ENCODE results near the gene CCDC192. TPM values are rescaled to one million over a fixed set of nuclear protein-coding genes. Genes with fewer than 3 reads are reported as not detected.

The CCDC192 gene
- total RNA-seq, 3 donors from 2014 or later (not counting 1 experiment from before 2014, with no cell fraction given) = not detected

DNA sequence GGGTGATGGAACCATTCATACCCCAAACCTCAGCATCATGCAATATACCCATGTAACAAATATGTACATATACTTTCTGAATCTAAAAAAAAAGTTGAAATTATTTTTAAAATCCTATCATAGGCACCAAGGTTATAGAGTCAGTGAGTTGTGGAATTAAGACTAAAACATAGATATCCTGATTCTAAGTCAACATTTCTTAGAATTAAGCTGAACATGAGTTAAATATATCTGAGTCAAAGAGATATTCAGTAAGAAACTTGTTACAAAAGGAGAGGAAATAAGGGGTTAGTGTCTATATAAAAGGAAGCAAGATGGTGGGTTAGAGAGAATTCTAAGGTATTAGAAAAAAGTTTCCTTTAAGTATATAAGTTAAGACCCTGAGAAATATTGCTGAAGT lies 89.9 kb downstream of the CCDC192 start:
- no peaks in the 10 kb centered on the region for H3K4me1 ChIP-seq (ENCODE audit: control insufficient read depth, insufficient read depth, low read length)
- H3K27me3 ChIP-seq (ENCODE audit: control insufficient read depth, insufficient read depth, low read length) = no peaks in the 10 kb centered on the region
- H3K27ac Mint-ChIP-seq = no peak overlapping the region
- H3K4me3 Mint-ChIP-seq = no peak overlapping the region
- no peaks in the 10 kb centered on the region for H3K4me1 Mint-ChIP-seq
- peaks cover 0 to 2% of the 10 kb centered on the region in 2 donors for H3K27me3 Mint-ChIP-seq (ENCODE audit: low read depth in 2 of 2)
- DNase-seq (no peak), ATAC-seq (no peak)
- no peaks in the 10 kb centered on the region for H3K36me3 Mint-ChIP-seq
- H3K36me3 ChIP-seq (ENCODE audit: control insufficient read depth, insufficient read depth, low read length) = no peaks in the 10 kb centered on the region
- H3K4me3 ChIP-seq (ENCODE audit: low read length) = no peak overlapping the region
- TF ChIP-seq, protein P1, sequence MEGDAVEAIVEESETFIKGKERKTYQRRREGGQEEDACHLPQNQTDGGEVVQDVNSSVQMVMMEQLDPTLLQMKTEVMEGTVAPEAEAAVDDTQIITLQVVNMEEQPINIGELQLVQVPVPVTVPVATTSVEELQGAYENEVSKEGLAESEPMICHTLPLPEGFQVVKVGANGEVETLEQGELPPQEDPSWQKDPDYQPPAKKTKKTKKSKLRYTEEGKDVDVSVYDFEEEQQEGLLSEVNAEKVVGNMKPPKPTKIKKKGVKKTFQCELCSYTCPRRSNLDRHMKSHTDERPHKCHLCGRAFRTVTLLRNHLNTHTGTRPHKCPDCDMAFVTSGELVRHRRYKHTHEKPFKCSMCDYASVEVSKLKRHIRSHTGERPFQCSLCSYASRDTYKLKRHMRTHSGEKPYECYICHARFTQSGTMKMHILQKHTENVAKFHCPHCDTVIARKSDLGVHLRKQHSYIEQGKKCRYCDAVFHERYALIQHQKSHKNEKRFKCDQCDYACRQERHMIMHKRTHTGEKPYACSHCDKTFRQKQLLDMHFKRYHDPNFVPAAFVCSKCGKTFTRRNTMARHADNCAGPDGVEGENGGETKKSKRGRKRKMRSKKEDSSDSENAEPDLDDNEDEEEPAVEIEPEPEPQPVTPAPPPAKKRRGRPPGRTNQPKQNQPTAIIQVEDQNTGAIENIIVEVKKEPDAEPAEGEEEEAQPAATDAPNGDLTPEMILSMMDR (IDR thresholded peaks at IDR 0.05) = no peak
- intact Hi-C loops (cut with micrococcal nuclease) = no loop called here
- H3K27ac ChIP-seq (ENCODE audit: low read length) = no peak overlapping the region
- H3K9me3 ChIP-seq (ENCODE audit: control insufficient read depth, insufficient read depth, low read length) = no peaks in the 10 kb centered on the region
- H3K9me3 Mint-ChIP-seq = peaks cover 7 to 10% of the 10 kb centered on the region in 2 donors

DNA sequence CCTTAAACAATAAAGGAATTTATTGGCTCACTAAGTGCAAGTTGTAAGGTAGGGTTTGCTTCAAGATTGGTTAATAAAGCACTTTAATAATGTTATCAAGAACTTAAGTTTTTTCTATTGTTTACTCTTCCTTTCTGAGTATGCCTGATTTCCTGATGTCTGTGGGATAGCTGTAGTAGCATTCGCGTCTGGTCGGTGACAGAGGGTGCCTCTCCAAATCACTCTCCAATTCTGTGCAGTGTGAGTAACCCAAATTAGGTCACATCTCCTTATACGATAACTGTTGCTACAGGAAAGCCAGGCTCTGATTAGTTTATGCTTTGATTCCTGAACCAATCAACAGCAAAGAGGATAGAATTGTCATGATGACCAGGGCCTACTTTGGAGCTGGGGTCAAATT lies 90.7 kb downstream of the CCDC192 start:
- no peaks in the 10 kb centered on the region for H3K9me3 ChIP-seq (ENCODE audit: control insufficient read depth, insufficient read depth, low read length)
- no peak for ATAC-seq
- Mint-ChIP-seq H3K27me3 (ENCODE audit: low read depth in 2 of 2) (peaks cover 0 to 2% of the 10 kb centered on the region in 2 donors), H3K27ac (no peak overlapping the region), H3K36me3 (no peaks in the 10 kb centered on the region), H3K4me1 (no peaks in the 10 kb centered on the region), H3K9me3 (peaks cover 7 to 10% of the 10 kb centered on the region in 2 donors), H3K4me3 (no peak overlapping the region)
- H3K4me3 ChIP-seq (ENCODE audit: low read length) = no peak overlapping the region
- DNase-seq = no peak
- WGBS (ENCODE audit: insufficient coverage) = 97% methylated on average over 4 of the region's 4 CpGs
- intact Hi-C loops (cut with micrococcal nuclease) = no loop called here
- H3K4me1 ChIP-seq (ENCODE audit: control insufficient read depth, insufficient read depth, low read length) = no peaks in the 10 kb centered on the region
- TF ChIP-seq, protein P1 (IDR thresholded peaks at IDR 0.05) = no peak
- no peaks in the 10 kb centered on the region for H3K27me3 ChIP-seq (ENCODE audit: control insufficient read depth, insufficient read depth, low read length)
- H3K36me3 ChIP-seq (ENCODE audit: control insufficient read depth, insufficient read depth, low read length) = no peaks in the 10 kb centered on the region
- no peak overlapping the region for H3K27ac ChIP-seq (ENCODE audit: low read length)

DNA sequence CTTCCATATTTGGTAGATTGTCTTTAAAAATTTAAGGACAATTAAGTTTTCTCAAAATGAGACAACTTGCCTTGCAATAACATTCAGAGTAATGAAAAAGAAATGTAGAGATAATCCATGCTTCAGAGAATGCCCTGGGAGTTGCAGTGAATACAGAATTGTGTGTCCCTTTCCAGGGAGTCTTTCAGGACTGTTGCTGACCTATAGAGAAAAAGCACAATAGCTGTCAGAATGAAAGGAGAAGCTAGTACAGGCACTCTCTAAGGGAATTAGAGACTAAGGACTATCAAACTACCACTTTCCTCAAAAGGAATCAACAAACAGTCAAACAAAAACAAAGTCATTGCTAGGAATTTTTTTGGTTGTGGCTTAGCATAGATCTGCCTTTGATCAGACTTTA lies 93.0 kb downstream of the CCDC192 start:
- intact Hi-C loops (cut with micrococcal nuclease) = no loop called here
- H3K27ac Mint-ChIP-seq = no peak overlapping the region

More for the DNA sequence above, 93.0 kb downstream of the CCDC192 start:
- Mint-ChIP-seq H3K36me3 (no peaks in the 10 kb centered on the region), H3K9me3 (peaks cover 6 to 7% of the 10 kb centered on the region in 2 donors), H3K27me3 (ENCODE audit: low read depth in 2 of 2) (no peaks in the 10 kb centered on the region), H3K4me3 (no peak overlapping the region), H3K4me1 (no peaks in the 10 kb centered on the region)
- H3K36me3 ChIP-seq (ENCODE audit: control insufficient read depth, insufficient read depth, low read length) = no peaks in the 10 kb centered on the region
- TF ChIP-seq, protein P1 (IDR thresholded peaks at IDR 0.05) = no peak
- no peak for DNase-seq
- H3K4me1 ChIP-seq (ENCODE audit: control insufficient read depth, insufficient read depth, low read length) = no peaks in the 10 kb centered on the region
- H3K9me3 ChIP-seq (ENCODE audit: control insufficient read depth, insufficient read depth, low read length) = no peaks in the 10 kb centered on the region
- no peak for ATAC-seq
- no peak overlapping the region for H3K4me3 ChIP-seq (ENCODE audit: low read length)
- no peak overlapping the region for H3K27ac ChIP-seq (ENCODE audit: low read length)
- H3K27me3 ChIP-seq (ENCODE audit: control insufficient read depth, insufficient read depth, low read length) = no peaks in the 10 kb centered on the region

Measured in natural killer cell (primary cell).